ENCODE results near the gene ITPR2. TPM values are rescaled to one million over a fixed set of nuclear protein-coding genes. Genes with fewer than 3 reads are reported as not detected.

ITPR2 gene
- total and polyA plus RNA-seq, 2 of the 8 experiments (the other 6 are each of a cell fraction or from before 2014, with no cell fraction given) = 4.1 to 48.3 TPM

DNA sequence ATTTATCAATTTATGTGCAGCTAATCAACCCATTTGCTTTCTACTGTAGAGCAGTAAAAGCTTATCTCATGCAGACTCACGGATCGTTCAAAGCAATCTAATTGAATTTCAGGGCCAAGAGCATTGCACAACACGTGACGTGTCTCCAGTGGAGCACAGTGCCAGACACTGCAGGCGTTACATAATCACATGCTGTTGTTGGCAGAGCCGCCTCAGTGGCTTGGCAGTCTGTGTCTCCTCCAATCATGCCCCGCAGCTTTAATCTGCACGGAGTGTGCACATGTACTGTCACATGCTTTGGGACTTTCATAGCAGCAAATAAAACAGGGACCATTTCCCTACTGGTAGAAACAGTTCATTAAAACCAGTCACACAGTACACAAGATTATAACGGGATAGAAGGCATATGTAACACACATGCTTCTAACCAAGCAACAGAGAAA lies 309.3 kb downstream of the ITPR2 start (continued):
- TF ChIP-seq, protein P1, sequence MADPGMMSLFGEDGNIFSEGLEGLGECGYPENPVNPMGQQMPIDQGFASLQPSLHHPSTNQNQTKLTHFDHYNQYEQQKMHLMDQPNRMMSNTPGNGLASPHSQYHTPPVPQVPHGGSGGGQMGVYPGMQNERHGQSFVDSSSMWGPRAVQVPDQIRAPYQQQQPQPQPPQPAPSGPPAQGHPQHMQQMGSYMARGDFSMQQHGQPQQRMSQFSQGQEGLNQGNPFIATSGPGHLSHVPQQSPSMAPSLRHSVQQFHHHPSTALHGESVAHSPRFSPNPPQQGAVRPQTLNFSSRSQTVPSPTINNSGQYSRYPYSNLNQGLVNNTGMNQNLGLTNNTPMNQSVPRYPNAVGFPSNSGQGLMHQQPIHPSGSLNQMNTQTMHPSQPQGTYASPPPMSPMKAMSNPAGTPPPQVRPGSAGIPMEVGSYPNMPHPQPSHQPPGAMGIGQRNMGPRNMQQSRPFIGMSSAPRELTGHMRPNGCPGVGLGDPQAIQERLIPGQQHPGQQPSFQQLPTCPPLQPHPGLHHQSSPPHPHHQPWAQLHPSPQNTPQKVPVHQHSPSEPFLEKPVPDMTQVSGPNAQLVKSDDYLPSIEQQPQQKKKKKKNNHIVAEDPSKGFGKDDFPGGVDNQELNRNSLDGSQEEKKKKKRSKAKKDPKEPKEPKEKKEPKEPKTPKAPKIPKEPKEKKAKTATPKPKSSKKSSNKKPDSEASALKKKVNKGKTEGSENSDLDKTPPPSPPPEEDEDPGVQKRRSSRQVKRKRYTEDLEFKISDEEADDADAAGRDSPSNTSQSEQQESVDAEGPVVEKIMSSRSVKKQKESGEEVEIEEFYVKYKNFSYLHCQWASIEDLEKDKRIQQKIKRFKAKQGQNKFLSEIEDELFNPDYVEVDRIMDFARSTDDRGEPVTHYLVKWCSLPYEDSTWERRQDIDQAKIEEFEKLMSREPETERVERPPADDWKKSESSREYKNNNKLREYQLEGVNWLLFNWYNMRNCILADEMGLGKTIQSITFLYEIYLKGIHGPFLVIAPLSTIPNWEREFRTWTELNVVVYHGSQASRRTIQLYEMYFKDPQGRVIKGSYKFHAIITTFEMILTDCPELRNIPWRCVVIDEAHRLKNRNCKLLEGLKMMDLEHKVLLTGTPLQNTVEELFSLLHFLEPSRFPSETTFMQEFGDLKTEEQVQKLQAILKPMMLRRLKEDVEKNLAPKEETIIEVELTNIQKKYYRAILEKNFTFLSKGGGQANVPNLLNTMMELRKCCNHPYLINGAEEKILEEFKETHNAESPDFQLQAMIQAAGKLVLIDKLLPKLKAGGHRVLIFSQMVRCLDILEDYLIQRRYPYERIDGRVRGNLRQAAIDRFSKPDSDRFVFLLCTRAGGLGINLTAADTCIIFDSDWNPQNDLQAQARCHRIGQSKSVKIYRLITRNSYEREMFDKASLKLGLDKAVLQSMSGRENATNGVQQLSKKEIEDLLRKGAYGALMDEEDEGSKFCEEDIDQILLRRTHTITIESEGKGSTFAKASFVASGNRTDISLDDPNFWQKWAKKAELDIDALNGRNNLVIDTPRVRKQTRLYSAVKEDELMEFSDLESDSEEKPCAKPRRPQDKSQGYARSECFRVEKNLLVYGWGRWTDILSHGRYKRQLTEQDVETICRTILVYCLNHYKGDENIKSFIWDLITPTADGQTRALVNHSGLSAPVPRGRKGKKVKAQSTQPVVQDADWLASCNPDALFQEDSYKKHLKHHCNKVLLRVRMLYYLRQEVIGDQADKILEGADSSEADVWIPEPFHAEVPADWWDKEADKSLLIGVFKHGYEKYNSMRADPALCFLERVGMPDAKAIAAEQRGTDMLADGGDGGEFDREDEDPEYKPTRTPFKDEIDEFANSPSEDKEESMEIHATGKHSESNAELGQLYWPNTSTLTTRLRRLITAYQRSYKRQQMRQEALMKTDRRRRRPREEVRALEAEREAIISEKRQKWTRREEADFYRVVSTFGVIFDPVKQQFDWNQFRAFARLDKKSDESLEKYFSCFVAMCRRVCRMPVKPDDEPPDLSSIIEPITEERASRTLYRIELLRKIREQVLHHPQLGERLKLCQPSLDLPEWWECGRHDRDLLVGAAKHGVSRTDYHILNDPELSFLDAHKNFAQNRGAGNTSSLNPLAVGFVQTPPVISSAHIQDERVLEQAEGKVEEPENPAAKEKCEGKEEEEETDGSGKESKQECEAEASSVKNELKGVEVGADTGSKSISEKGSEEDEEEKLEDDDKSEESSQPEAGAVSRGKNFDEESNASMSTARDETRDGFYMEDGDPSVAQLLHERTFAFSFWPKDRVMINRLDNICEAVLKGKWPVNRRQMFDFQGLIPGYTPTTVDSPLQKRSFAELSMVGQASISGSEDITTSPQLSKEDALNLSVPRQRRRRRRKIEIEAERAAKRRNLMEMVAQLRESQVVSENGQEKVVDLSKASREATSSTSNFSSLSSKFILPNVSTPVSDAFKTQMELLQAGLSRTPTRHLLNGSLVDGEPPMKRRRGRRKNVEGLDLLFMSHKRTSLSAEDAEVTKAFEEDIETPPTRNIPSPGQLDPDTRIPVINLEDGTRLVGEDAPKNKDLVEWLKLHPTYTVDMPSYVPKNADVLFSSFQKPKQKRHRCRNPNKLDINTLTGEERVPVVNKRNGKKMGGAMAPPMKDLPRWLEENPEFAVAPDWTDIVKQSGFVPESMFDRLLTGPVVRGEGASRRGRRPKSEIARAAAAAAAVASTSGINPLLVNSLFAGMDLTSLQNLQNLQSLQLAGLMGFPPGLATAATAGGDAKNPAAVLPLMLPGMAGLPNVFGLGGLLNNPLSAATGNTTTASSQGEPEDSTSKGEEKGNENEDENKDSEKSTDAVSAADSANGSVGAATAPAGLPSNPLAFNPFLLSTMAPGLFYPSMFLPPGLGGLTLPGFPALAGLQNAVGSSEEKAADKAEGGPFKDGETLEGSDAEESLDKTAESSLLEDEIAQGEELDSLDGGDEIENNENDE (IDR thresholded peaks at IDR 0.05; ENCODE audit: insufficient replicate concordance, low read length) = no peak
